Iris pigment epithelial cell (primary cell): Measurements from ENCODE around the gene NOS1.
A peak's percentile ranks its signal among the peaks of the same experiment; 100 is the strongest.
"Not testable (repeated sequence)": the region's sequence is repeated elsewhere in the genome, so short reads cannot be mapped to it uniquely, and the experiment has no call there.

Experiments
- DNase-seq: peaks from one replicate; pipeline ENCODE4 v3.0.0-alpha.2; 2011; ENCODE audit warnings: low read depth

The NOS1 gene

GRCh38 chr12:117262749-117263148 lies 98.7 kb downstream of the NOS1 start:
- DNase-seq, result no peak

- peak; percentile 58 for DNase-seq
These were observed 100.2 kb downstream of the NOS1 start for GRCh38 chr12:117261247-117261646.

DNA sequence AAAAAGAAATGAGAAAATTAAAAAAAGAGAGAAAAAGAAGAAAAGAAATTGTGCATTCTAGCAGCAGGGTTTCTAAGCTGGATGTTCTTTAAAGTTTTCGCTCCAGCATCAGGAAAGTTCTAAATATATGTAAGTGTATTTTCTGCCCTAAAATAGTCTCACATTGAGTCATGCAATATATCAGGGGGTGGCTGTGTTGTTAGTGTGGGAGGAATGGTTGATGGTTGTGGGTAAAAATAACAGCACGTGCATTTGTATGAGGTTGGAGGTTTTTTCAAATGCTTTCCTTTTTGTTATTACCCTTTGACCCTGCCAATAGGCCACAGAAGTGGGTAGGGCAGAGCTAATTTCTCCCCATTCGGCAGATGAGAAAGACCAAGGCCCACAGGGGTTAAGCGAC lies 106.0 kb downstream of the NOS1 start:
- no peak for DNase-seq

DNA sequence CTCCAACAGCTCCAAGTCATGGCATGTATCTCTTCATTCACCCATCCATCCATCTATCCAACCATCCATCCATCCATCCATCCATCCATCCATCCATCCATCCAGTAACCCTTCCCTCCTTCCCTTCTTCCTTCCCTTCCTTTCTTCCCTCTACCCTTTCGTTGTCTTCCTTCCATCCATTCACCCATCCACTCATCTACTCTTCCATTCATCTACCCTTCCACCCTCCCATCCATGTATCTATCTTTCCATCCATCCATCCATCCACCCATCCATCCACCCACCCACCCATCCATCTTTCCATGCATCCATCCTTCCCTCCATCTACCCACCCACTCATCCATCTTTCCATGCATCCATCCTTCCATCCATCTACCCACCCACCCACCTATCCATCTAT lies 117.9 kb downstream of the NOS1 start:
- no peak for DNase-seq

DNA sequence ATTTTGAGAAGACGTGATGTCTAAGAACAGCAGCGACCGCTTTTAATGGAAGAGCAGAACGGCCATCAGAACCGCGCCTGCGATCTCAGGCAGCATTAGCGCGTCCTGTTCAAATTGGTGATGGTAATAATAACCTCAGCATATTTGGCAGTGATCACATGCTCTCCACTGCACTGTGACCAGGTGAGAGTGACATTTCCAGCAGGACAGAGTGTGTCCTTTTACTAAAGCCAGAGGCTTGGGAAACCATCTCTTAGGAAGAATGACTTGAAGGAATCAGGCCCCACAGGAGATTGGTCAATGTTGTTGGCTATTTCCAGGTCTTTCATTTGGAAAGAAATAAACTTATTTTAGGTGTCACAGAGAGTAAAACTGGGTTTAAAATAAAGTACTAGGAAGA lies 119.7 kb downstream of the NOS1 start:
- DNase-seq, result no peak

DNA sequence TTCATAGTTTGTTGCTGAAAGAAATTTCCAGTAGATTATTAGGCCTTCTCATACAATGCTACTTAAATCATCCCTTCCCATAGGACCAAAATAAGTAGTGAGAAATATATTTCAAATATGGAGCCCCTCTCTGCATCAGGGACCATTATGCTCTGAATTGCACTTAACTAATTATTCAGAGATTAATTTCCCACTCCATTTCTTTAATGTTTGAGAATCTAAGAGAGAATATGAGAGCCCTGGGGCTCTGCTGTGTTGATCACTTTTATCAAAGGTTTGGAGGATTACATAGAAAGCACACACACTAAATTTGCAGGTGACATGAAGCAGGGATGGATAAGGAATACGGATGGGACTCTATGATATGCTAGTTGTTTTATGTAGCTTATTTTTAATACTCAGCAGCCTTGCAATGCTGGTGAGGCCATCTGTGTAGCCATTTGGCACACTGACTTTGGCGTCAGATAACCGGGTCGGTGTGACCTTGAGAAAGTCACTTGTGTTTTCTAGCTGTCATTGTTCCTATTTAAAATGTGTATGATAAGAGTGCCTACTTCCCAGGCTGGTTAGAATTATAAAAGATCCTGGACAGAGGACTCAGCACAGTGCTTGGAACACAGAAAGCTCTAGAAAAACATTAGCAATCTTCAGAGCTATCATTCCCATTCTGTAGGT lies 121.2 kb downstream of the NOS1 start:
- no peak for DNase-seq

DNA sequence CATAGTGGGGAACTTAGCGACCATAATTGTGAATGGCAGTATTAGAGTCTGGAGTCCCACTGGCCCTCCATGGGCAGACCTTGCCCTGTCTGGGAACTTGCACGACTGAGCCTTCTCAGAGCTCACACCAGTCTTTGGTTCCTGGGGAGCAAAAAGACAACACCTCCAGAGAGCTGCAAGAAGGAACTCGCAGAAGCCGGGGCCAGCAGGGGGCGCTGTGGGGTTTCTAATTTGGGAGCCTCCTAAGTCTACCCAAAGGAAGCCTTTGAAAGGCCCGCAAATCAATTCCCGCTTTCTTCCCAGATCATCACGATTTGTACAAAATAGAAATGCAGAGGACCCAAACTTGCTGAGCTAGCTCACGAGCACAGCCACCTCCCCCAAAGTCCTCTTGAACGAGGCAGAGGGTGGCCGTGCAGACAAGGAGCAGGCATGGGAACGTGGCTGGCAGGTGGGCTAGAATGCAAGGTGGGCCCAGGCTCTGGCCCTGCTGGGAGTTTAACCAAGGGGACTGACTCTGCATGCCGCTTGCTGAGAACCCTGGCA lies 124.9 kb downstream of the NOS1 start:
- peak; percentile 53 for DNase-seq

DNA sequence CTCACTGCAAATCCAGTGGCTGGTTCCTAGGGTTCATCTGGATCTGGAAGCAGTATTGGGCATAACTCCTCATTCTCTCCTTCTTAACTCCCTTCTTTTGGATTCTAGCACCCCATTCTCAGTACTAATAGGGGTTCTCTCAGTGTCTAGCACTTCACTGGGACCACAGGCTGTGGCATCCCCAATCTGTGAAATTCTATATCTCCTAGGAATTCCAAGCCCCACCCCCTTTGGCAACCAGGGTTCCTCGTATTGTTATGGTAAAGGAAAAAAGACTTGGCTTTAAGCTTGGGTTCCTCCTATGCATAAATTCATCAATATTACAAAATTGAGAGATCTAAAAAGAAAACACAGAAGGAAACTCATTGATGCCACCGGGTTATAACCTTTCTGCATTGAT lies 126.2 kb downstream of the NOS1 start:
- no peak for DNase-seq

GRCh38 chr12:117234441-117234840 lies 127.0 kb downstream of the NOS1 start:
- no peak for DNase-seq

- no peak for DNase-seq
These were observed 129.7 kb downstream of the NOS1 start for GRCh38 chr12:117231750-117232149.

GRCh38 chr12:117228239-117228638 lies 133.2 kb downstream of the NOS1 start:
- peak; percentile 3 for DNase-seq

DNA sequence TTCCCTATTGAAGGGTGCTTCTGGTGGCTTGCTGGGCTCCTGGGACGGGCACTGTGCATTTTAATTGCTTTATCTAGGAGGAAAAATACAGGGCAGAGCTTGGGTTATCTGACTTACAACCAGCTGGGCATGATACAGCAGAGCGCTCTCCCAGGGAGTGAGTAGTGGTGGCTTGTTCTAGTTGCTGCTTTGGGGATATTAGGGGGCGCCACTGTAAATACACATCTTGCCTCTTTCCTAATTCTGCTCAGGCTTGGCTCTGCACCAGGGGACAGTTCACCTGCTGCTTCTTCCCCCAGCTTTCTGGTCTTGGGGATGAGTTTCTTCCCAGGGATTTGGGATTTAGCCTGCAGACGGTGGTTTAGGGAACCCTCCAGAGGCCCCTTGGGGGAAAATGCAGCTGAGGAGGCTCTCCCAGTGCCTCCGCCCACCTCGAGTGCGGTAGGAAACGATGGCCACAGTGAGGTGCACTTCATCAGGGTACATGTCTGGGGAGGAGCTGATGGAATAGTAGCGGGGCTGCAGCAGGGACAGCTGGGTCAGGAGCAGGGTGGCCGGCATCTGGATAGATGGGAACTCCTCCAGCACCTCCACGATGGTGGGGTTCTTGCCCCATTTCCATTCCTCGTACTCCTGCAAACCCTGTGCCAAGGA lies 134.3 kb downstream of the NOS1 start:
- DNase-seq, result no peak

DNA sequence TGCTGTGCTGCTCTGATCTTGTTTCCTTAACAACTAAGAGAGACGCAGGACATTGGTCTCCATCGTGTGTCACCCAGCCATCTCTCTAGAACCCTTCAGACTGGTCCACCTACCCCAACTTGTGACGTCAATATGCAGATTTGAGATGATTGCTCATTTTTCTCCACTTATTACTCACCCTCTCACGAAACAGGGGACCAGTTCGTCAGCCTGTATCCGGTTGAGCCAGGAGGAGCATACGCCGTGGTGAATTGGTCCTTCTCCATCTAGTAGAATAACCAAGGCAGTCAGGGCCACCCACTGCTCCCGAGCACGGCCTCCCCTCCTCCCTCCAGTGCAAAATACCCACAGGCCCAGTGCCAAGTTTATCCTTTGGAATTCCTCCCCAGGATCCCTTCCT lies 134.9 kb downstream of the NOS1 start:
- DNase-seq, result no peak

DNA sequence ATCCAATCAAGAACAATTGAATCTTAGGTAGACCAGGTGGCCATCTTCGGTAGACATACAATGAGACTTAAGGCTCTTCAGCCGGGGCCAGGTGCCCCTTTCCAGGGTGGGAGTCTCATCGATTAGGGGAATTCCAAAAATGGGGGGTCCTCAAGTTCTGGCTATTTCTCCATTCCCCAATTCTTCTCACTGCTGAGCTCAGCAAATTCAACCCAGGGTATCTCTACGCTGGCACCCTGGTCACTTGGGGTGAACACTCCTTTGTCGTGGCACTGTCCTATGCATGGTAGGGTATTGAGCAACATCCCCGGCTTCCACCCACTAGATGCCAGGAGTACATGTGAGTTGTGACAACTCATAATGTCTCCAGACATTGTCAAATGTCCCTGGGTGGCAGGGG lies 136.2 kb downstream of the NOS1 start:
- no peak for DNase-seq

- not testable (repeated sequence) for DNase-seq
These were observed 140.5 kb downstream of the NOS1 start for GRCh38 chr12:117220947-117221346.

GRCh38 chr12:117218149-117218548 lies 143.3 kb downstream of the NOS1 start:
- no peak for DNase-seq

DNA sequence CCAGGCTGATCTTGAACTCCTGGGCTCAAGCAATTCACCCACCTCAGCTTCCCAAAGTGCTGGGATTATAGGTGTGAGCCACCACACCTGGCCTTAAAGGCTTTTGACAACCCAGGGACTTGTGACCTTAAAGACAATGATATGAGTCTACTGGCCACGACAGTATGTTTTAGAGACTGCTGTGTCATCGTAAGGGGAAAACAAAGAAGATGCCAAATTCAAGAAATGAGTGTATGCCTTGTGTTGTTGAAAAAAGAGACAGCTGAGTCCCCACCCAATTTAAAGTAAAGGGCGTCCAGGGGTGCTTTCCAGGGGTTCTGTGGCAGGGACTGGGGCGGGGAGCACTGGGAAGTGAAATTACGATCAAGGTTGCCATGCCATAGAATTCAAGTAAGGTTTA lies 144.7 kb downstream of the NOS1 start:
- DNase-seq, result no peak

- no peak for DNase-seq
These were observed 146.6 kb downstream of the NOS1 start for GRCh38 chr12:117214797-117215196.

- DNase-seq, result no peak
These were observed 148.1 kb downstream of the NOS1 start for GRCh38 chr12:117213295-117213808.

- peak; percentile 76 for DNase-seq
These were observed 148.7 kb downstream of the NOS1 start for GRCh38 chr12:117212563-117213190.

GRCh38 chr12:117210266-117210918 lies 151.0 kb downstream of the NOS1 start:
- DNase-seq, result no peak

DNA sequence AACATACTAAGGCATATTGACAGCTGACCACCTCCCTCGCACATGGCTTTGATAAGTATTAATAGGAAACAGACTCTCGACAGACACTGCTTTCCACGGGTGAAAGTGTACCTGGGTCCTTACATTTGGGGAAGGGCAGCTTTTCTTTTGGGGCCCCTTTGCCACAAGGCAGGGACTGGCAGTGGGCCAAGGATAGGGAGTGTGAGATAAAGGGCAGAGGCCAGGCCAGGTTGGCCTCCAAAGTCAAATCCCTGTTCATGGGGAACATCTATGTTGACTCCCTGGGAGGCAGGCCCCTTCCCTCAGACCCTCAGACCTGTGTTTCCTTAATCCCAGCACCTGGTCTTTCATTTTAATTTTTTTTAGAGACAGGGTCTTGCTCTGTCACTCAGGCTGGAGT lies 151.8 kb downstream of the NOS1 start:
- no peak for DNase-seq
